C4-2B (cell line): ENCODE measurements around the gene NHS.

Source experiments
- ZFX ChIP-seq: fragments of 450-650 bp; IDR thresholded peaks from 2 replicates; pipeline ENCODE4 v1.6.1; 2017
- TF ChIP-seq, protein P1 (sequence below): fragments of 450-650 bp; conservative IDR thresholded peaks from 2 replicates; pipeline ENCODE4 v1.5.1; 2017; ENCODE audit warnings: mild to moderate bottlenecking

DNA sequence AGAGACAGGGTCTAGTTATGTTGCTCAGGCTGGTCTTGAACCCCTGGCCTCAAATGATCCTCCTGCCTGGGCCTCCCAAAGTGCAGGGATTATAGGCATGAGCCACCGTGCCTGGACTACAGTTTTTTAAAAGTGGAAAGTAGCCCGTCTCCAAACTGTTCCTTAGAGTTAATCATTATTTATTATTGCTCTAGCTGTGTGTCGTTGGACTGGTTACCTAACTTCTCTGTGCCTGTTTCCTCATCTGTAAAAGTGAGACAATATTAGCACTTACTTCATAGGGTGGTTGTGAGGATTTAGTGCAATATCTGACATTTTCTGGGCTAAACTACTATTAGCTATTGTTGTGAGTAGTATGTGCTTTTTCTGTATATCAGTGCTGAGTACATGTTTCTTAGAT, 210.0 kb downstream of the NHS start:
- TF ChIP-seq, protein P1, sequence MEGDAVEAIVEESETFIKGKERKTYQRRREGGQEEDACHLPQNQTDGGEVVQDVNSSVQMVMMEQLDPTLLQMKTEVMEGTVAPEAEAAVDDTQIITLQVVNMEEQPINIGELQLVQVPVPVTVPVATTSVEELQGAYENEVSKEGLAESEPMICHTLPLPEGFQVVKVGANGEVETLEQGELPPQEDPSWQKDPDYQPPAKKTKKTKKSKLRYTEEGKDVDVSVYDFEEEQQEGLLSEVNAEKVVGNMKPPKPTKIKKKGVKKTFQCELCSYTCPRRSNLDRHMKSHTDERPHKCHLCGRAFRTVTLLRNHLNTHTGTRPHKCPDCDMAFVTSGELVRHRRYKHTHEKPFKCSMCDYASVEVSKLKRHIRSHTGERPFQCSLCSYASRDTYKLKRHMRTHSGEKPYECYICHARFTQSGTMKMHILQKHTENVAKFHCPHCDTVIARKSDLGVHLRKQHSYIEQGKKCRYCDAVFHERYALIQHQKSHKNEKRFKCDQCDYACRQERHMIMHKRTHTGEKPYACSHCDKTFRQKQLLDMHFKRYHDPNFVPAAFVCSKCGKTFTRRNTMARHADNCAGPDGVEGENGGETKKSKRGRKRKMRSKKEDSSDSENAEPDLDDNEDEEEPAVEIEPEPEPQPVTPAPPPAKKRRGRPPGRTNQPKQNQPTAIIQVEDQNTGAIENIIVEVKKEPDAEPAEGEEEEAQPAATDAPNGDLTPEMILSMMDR: no peak
- TF ChIP-seq ZFX: no peak
